ENCODE measurements around the gene MEG3.

The MEG3 gene

GRCh38 chr14:100865682-100866591 is 40.0 kb downstream of the MEG3 start:
- no peak for DNase-seq (ENCODE audit: low read depth)

DNA sequence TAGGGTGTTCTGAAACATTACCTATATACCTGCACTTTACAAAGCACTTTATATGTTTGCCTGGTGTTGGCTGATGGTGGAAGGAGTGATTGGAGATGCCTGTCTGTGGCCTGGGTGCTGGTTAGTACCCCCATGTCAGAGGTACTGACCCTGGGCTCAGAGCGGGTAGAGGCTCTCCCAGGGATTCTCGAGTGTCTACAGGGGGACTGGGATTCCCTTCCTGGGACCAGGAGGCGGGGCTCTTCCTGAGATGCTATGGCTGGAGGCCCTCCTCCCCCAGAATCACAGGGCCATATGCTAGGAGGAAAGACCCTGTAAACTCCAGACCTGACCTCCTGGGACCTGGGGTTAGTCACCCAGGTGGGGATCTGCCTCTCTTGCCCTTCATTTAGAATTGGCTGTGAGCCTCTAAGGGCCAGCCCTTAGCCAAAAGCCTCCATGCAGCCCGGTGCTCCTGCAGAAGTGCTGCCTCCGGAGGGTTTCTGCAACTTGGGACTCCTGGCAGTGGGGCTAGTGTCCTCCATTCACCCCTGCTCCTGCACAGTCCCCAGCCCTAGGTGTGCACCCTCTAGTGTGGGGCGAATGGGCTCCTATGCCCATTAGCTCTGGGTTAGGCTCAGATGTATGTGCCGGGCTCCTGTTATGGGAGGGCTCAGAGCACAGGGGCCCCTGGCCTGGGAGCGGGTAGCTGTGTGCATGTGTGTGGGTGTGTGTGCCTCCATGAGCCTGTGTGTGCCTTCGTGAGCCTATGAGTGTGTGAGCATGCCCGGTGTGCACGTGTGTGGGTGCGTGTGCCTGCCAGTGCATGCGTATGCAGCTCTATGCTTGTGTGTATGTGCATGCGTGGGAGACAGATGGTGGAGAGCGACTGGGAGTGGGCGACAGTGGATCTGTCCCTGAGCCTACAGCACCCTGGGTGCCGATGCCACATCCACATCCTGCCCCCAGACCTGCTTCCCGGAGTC is 41.0 kb downstream of the MEG3 start:
- no peak for DNase-seq (ENCODE audit: low read depth)

DNA sequence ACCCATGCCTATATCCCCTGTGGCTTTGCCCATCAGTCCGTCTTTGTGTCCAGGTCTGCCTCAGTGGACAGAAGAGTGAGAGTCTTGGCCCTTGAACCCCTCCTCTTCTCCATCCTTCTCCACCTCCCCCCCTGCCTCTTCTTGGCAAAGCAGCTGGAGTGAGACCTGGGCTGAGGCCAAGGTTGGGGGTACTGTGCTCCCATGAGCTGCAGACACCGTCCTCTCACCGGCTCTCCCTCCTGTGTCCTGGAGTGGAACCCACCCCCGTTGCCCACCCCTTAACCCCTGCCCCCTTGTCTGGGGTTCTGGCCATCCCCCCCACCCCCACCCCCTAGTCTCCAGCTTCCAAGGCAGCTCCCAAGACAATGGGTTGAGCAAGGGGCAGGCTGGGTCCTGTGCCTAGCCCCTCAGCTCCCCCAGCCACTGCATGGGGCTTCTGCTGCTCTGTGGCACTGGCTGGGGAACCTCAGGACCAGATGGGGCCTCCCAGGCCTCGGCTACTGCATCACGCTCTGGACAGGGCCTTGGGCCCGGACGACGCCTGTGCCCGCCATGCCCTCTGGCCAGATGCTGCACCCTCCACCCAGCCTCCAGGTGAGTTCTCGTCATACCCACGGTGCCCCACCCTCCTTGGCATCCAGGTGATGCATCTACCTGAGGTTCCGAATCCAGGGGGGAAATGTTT is 41.9 kb downstream of the MEG3 start:
- no peak for DNase-seq (ENCODE audit: low read depth)

DNA sequence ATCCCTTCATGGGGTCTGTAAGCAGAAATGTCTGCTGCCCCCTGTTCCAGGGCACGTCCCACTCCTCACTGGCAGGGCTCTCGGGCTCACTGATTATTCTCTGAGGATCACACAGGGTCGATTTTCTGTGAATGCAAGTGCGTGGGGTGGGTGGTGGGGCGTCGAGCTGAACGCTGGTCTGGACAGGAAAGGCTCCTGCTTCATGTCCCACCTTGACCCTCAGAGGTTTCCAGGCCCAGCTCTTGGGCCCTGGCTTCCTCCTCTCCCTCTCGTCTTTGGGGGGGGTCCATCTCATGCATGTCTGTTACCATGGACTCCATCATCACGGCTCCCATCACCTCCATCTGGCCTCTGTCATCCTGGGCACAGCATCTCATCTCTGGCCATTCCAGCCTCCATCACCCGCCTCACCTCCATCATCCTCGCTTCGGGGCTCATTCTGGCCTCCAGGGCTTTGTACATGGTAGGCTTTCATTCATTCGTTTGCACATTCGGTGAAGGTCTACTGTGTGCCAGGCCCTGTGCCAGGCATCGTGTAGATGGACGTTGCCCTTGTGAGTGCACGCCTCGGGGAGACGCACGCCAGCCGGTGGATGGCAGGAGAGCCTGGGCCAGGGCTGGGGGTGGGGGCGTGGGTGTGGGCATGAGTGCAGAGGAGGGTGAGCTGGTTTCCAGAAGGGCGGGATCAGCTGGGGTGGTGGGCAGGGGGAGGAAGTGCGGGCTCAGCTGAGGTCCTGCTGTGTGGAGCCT is 42.9 kb downstream of the MEG3 start:
- DNase-seq (ENCODE audit: low read depth), result no peak

- DNase-seq (ENCODE audit: low read depth), result no peak
Measured at GRCh38 chr14:100871234-100872186, 45.6 kb downstream of the MEG3 start.

- no peak for DNase-seq (ENCODE audit: low read depth)
Measured at GRCh38 chr14:100872259-100873095, 46.6 kb downstream of the MEG3 start.

GRCh38 chr14:100873096-100873482 is 47.2 kb downstream of the MEG3 start:
- DNase-seq (ENCODE audit: low read depth), result no peak

DNA sequence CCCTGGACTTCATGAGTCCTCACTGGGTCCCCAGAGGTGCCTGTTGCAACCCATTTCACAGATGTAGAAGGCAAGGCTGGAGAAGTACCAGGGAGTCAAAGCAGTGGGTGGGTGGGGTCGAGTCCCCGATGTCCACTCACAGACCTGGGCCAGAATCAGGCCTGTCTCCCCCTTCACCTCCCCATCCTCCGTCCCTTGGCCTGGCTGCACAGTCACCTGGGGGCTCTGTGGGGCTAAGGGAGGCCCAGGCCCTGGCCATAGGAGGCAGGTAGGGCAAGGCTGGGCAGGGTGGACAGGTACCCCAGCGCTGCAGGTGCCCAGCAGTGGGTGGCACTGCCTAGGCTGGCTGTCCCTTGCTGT is 48.1 kb downstream of the MEG3 start:
- no peak for DNase-seq (ENCODE audit: low read depth)

GRCh38 chr14:100874411-100875091 is 48.6 kb downstream of the MEG3 start:
- no peak for DNase-seq (ENCODE audit: low read depth)

DNA sequence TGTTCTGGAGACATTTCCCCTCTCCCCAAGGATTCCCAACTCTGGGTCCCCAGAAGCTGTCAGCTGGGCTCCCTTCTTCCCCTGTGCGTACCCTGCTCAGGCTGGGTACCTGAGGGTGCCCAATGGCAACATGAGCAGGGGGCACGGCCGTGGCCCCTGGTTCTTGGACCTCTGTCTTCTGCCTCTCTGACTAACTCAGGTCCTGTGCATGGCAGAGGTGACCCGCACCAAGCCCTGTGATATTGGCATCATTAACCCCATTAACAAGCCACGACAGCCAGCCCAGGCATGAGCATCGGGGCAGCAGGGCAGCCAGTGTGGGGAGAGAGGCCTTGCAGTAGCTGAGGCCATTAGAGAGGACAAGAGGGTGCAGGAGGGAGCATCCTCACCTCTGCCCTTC is 49.2 kb downstream of the MEG3 start:
- no peak for DNase-seq (ENCODE audit: low read depth)

- no peak for DNase-seq (ENCODE audit: low read depth)
Measured at GRCh38 chr14:100875861-100876590, 50.1 kb downstream of the MEG3 start.

DNA sequence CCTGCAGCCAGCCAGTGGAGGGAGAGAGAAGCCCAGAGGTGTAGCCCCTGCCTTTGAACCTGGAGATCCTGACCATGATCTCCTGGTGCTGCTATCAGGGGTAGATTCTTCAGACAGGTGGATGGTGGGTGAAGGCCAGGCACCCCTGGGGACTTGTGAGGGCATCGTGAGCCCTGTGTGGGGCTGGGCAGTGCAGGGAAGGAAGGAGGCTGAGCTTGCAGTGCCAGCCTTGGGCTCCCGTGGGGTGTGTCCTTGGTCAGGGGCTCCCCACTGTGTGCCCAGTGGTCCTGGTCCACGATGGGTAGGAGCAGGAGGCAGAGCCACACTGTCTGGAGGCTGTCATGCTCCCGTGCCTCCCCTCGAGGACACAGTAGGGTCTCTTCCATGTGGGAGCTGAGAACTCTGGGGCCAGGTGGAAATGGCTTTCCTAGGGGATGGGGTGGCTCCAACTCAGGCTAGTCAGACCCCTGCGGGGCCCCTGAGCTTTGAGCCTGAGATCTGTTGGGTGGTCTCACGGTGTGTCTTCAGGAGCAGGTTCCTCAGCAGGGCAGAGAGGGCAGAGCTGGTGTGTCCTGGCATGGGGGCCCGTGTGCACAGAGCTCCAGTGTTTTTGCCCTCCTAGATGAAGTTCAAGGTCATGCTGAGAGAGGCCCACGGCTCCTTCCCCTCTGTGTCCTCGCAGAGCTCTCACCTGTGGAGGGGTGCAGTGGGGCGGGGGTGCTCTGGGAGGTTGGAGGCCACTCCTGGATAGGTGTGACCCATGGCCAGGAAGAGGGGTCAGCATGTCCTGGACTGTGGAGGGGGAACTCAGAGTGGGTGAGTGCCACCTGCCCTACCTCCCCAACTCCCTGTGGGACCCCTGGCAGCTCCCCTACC is 52.6 kb downstream of the MEG3 start:
- DNase-seq (ENCODE audit: low read depth), result no peak

- DNase-seq (ENCODE audit: low read depth), result no peak
Measured at GRCh38 chr14:100879194-100879593, 53.3 kb downstream of the MEG3 start.

GRCh38 chr14:100879782-100880181 is 53.9 kb downstream of the MEG3 start:
- no peak for DNase-seq (ENCODE audit: low read depth)

- DNase-seq (ENCODE audit: low read depth), result no peak
Measured at GRCh38 chr14:100880271-100881101, 54.6 kb downstream of the MEG3 start.
